CD4-positive, alpha-beta T cell treated with Interleukin-4 for 1 hour (primary cell): ENCODE data around the gene CNTD1.

Experiments
- DNase-seq, 2 donors: peaks; one replicate each; pipeline ENCODE4 v3.0.0-alpha.2; 2020 to 2022

The CNTD1 gene

GRCh38 chr17:42806249-42806648 is 7.6 kb downstream of the CNTD1 start:
- no peak for DNase-seq

GRCh38 chr17:42809250-42809649 is 10.6 kb downstream of the CNTD1 start:
- DNase-seq, result no peak

DNA sequence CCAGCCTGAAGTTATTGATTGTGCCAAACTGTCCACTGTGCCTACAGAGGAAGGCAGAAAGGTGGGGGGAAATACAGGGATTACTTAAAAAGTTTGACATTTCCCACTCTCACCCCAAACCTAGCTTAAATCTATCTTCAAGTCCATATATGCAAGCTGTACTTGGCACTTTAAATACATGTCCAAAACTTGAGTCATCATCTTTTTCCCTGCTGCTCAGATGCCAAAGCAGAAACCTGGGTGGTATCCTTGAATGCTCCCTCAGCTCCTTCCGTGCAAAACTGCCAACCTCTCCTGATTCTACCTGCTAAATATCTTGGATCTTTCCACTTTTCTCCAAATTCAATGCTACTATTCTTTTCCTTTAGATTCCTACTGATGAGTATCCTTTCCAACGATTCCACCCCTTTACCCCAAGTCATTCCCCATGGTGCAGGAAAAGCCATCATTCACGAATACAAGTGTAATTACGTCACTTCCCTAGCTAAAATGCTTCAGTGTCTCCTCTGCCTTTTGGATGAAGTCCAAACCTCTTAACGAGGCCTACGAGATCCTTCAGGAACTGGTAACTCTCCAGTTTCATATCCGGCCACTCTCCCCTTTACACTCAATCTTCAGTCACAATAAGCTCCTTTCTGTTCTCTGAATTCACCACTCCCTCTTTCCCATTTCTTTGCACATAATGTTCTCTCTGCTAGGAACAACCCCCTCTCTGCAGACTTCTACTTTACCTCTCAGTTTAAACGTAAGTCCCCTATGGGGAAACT is 16.2 kb downstream of the CNTD1 start:
- DNase-seq, result no peak

GRCh38 chr17:42817866-42818265 is 19.2 kb downstream of the CNTD1 start:
- DNase-seq, result no peak

DNA sequence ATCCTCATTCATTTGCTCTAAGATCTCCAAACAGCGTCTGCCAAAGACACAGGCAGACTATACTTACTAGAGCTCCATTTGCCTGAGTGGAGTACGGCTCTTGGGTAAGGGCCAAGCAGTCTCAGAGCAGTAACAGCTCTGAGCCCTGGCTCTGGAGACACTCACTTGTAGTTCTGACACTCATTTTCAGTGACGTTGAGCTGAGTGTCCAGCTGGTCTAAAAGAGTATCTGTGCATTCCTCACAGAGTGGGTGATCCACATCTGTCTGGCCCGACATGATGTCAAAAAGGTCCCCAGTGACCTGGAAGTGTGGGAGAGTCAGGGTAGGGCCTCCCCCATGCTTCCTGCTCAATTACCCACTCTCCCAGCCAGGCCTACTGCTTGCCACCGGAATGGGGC is 19.7 kb downstream of the CNTD1 start:
- no peak for DNase-seq

- peak; percentile 71 to 72 for DNase-seq
Measured at GRCh38 chr17:42819939-42820535, 21.4 kb downstream of the CNTD1 start.

DNA sequence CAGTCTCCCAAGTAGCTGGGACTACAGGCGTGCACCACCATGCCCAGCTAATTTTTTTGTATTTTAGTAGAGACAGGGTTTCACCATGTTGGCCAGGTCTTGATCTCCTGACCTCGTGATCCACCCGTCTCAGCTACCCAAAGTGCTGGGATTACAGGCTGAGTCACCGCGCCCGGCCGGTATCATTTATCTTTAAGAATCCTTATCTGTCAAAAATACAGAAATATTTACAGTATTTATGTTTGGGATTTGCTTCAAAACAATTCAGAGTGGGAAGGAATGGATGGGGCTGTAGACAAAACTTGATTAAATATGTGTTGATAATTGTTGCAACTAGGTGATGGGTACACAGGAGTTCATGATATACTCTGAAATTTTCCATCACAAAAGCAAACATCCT is 22.5 kb downstream of the CNTD1 start:
- no peak for DNase-seq

DNA sequence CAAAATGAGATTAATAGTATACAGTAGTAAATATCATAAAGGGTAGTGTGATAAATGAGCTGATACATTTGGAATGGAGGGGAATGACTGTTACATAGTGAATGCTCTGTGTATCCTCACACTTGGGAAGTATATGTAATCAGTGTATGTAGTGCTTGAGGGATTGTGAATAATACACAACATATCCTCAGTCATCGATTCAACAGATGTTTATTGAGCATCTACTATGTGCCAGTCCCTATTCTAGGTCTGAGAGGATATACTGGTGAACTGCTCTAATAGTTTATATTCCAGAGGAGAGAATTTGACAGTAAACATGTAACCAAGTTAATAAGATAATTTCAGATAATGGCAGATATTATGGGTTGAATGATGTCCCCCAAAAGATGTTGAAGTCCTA is 28.8 kb downstream of the CNTD1 start:
- no peak for DNase-seq

GRCh38 chr17:42830971-42831370 is 32.3 kb downstream of the CNTD1 start:
- DNase-seq, result no peak

GRCh38 chr17:42832213-42832933 is 33.7 kb downstream of the CNTD1 start:
- DNase-seq, result no peak

- DNase-seq, result peak; percentile 90 to 91
Measured at GRCh38 chr17:42832934-42833766, 34.5 kb downstream of the CNTD1 start, which contains the start of gene PSME3. Gene PSME3 (plus strand): TSS chr17:42833397. CDS start chr17:42833632, 235 bp downstream.

DNA sequence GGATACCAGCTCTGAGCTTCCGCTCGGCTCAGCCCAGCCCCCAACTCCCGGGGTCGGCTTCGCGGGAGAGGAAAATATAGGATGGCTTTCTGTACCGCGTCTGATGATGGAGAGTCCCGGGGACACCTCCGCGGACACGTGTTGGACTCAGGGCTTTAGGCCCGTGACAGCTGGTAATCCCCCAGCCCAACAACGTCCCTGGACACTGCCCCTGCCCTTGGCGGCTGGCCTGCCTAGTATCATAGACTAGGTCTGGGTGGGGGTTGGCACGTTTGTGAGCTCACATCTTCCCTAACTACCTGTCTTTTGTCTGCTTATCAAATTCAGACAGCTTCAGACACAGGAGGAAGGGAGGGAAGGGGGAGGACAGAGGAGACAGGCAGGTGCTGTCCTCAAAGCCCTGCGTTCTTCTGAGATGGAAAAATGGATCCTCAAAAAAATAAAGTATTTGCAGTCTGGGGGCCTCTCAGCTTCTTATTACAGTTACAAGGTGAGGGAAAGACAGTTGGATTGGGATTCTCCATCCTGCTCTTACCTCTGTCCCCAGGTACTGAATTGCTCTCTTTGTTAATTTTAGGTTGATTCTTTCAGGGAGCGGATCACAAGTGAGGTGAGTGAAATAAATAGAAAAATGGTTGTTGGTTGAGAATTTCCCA is 35.2 kb downstream of the CNTD1 start:
- DNase-seq, result no peak

DNA sequence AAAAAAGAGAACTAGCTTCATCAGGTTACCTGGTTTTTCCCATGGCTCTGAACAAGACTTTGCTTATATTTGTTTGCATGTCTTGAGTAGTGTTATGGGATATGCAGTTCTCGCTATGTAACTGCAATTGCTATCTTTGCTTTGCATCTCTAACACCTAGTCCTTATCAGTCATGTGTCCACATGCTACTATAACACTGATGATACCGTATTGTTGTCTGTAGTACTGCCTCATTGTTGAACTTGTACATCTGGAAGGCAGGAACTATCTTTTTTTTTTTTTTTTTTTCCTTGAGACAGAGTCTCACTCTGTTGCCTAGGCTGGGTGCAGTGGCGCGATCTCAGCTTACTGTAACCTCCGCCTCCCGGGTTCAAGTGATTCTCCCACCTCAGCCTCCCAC is 37.1 kb downstream of the CNTD1 start:
- no peak for DNase-seq

- DNase-seq, result no peak
Measured at GRCh38 chr17:42841975-42842685, 43.5 kb downstream of the CNTD1 start.

DNA sequence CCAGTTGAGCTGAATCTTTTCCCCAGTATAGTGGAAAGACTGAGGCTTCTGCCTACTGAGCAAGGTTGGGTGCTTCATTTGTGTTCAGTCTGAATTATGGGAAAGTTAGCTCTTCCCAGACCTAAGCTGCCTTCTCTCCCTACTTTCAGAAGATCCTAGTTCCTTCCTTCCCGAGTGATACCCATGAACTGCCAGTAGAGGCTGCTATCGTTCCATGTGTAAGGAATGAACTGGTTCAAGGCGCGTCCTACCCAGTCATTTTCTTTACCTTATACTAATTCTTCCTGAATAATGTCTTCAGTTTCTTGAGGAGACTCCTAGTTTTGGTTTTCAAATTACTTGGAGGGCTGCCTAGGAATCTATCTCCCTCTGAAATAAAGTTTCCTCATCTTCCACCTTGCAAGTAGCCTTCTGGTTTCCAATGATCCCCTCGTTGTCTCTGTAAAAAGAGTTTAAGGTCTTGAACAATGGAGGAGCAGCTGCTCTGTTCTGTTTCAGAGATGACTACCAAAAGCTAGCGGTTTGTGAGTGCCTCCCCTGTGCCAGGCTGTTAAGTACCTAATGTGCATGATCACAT is 44.8 kb downstream of the CNTD1 start:
- DNase-seq, result peak in 1 of 2 donors; percentile 38

- DNase-seq, result no peak
Measured at GRCh38 chr17:42844271-42844670, 45.6 kb downstream of the CNTD1 start, which contains the start of gene AOC2. Gene AOC2 (plus strand): TSS chr17:42844580. CDS start chr17:42844627, 47 bp downstream.

DNA sequence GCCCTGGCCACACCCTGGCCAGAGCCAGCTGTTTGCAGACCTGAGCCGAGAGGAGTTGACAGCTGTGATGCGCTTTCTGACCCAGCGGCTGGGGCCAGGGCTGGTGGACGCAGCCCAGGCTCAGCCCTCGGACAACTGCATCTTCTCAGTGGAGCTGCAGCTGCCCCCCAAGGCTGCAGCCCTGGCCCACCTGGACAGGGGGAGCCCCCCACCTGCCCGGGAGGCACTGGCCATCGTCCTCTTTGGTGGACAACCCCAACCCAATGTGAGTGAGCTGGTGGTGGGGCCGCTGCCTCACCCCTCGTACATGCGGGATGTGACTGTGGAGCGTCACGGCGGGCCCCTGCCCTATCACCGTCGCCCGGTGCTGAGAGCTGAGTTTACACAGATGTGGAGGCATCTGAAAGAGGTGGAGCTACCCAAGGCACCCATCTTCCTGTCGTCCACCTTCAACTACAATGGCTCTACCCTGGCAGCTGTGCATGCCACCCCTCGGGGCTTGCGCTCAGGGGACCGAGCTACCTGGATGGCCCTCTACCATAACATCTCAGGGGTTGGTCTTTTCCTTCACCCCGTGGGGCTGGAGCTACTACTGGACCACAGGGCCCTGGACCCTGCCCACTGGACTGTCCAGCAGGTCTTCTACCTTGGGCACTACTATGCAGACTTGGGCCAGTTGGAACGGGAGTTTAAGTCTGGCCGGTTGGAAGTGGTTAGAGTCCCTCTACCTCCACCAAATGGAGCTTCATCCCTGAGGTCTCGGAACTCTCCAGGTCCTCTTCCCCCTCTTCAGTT is 46.3 kb downstream of the CNTD1 start:
- no peak for DNase-seq

DNA sequence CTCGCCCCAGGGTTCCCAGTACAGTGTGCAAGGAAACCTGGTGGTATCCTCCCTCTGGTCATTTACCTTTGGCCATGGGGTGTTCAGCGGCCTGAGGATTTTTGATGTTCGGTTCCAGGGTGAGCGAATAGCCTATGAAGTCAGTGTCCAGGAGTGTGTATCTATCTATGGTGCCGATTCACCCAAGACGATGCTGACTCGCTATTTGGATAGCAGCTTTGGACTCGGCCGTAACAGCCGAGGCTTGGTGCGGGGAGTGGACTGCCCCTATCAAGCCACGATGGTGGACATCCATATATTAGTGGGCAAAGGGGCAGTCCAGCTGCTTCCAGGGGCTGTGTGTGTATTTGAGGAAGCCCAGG is 46.9 kb downstream of the CNTD1 start:
- DNase-seq, result no peak

GRCh38 chr17:42845918-42846593 is 47.4 kb downstream of the CNTD1 start:
- no peak for DNase-seq
